H9 (cell line): ENCODE results near the gene LRMDA. TPM values are rescaled to one million over a fixed set of nuclear protein-coding genes. Genes with fewer than 3 reads are reported as not detected.

Experiments
- DNase-seq: peaks from one replicate; pipeline ENCODE4 v3.0.0-alpha.2; 2017
- H2AFZ ChIP-seq: one replicate; pipeline ENCODE4 v1.6.1; 2013; ENCODE audit warnings: mild to moderate bottlenecking, low read length, control low read depth, moderate library complexity
- H2AK5ac ChIP-seq: 2 replicates; pipeline ENCODE4 v1.6.1; 2013; ENCODE audit warnings: low read length, control low read depth, mixed read lengths; ENCODE audit not compliant: insufficient read length
- H2BK120ac ChIP-seq: one replicate; pipeline ENCODE4 v1.6.1; 2013; ENCODE audit warnings: low read depth, mild to moderate bottlenecking, low read length, control low read depth, inconsistent platforms; ENCODE audit not compliant: poor library complexity, severe bottlenecking
- H2BK12ac ChIP-seq: 2 replicates; pipeline ENCODE4 v1.6.1; 2013; ENCODE audit warnings: low read length, control low read depth, mixed read lengths, low read depth; ENCODE audit not compliant: insufficient read length
- H2BK15ac ChIP-seq: 2 replicates; pipeline ENCODE4 v1.6.1; 2013; ENCODE audit warnings: low read depth, low read length, control low read depth
- H2BK20ac ChIP-seq: one replicate; pipeline ENCODE4 v1.6.1; 2013; ENCODE audit warnings: low read depth, mild to moderate bottlenecking, low read length, control low read depth, inconsistent platforms; ENCODE audit not compliant: poor library complexity, severe bottlenecking
- H2BK5ac ChIP-seq: 2 replicates; pipeline ENCODE4 v1.6.1; 2013; ENCODE audit warnings: low read length, control low read depth, mixed read lengths; ENCODE audit not compliant: insufficient read length
- H3K14ac ChIP-seq: 2 replicates; pipeline ENCODE4 v1.6.1; 2013; ENCODE audit warnings: low read length, control low read depth; ENCODE audit not compliant: insufficient read depth
- H3K18ac ChIP-seq: 2 replicates; pipeline ENCODE4 v1.6.1; 2013; ENCODE audit warnings: low read depth, mild to moderate bottlenecking, mixed read lengths, low read length, control low read depth; ENCODE audit not compliant: insufficient read length
- H3K23ac ChIP-seq: 2 replicates; pipeline ENCODE4 v1.6.1; 2013; ENCODE audit warnings: low read length, control low read depth, mixed read lengths, low read depth; ENCODE audit not compliant: insufficient read length
- H3K23me2 ChIP-seq: 2 replicates; pipeline ENCODE4 v1.6.1; 2013; ENCODE audit warnings: low read depth, mild to moderate bottlenecking, mixed read lengths, low read length, control low read depth; ENCODE audit not compliant: insufficient read length, poor library complexity, severe bottlenecking
- H3K27ac ChIP-seq: 2 replicates; pipeline ENCODE4 v1.5.1; 2013; ENCODE audit warnings: low read length, control low read depth, mixed read lengths, low read depth; ENCODE audit not compliant: insufficient read length
- H3K27me3 ChIP-seq: 2 replicates; pipeline ENCODE4 v1.6.1; 2013; ENCODE audit warnings: low read length, control low read depth, inconsistent platforms; ENCODE audit not compliant: insufficient read depth
- H3K4ac ChIP-seq: 2 replicates; pipeline ENCODE4 v1.6.1; 2013; ENCODE audit warnings: low read depth, mild to moderate bottlenecking, control low read depth, inconsistent platforms, low read length, moderate library complexity
- H3K4me1 ChIP-seq: 2 replicates; pipeline ENCODE4 v1.6.1; 2013; ENCODE audit warnings: low read length, control low read depth, inconsistent platforms; ENCODE audit not compliant: insufficient read depth
- H3K4me2 ChIP-seq: 2 replicates; pipeline ENCODE4 v1.6.1; 2013; ENCODE audit warnings: low read length, control low read depth, mixed read lengths; ENCODE audit not compliant: insufficient read length, insufficient read depth
- H3K56ac ChIP-seq: 2 replicates; pipeline ENCODE4 v1.6.1; 2013; ENCODE audit warnings: low read depth, mild to moderate bottlenecking, mixed read lengths, low read length, control low read depth; ENCODE audit not compliant: insufficient read length
- H3K79me1 ChIP-seq: 2 replicates; pipeline ENCODE4 v1.6.1; 2013; ENCODE audit warnings: low read depth, mild to moderate bottlenecking, moderate library complexity, low read length, control low read depth, inconsistent platforms; ENCODE audit not compliant: insufficient read depth, poor library complexity, severe bottlenecking
- H3K79me2 ChIP-seq: 2 replicates; pipeline ENCODE4 v1.6.1; 2013; ENCODE audit warnings: low read length, control low read depth, inconsistent platforms; ENCODE audit not compliant: insufficient read depth
- H3K9ac ChIP-seq: 2 replicates; pipeline ENCODE4 v1.6.1; 2013; ENCODE audit warnings: low read length, control low read depth, mixed read lengths; ENCODE audit not compliant: insufficient read length; ENCODE audit errors: extremely low read depth
- H3K9me3 ChIP-seq: one replicate; pipeline ENCODE4 v1.6.1; 2013; ENCODE audit warnings: low read depth, low read length, inconsistent platforms; ENCODE audit not compliant: control insufficient read depth
- H3T11ph ChIP-seq: one replicate; pipeline ENCODE4 v1.6.1; 2013; ENCODE audit warnings: mild to moderate bottlenecking, low read length, control low read depth, inconsistent platforms
- H4K20me1 ChIP-seq: one replicate; pipeline ENCODE4 v1.6.1; 2013; ENCODE audit not compliant: control insufficient read depth, insufficient read length, insufficient read depth
- H4K5ac ChIP-seq: 2 replicates; pipeline ENCODE4 v1.6.1; 2013; ENCODE audit warnings: low read depth, mild to moderate bottlenecking, mixed read lengths, low read length, control low read depth; ENCODE audit not compliant: insufficient read length
- H4K8ac ChIP-seq: replicated peaks from 2 replicates; pipeline ENCODE4 v1.6.1; 2013; ENCODE audit warnings: low read length, control low read depth, mixed read lengths, low read depth; ENCODE audit not compliant: insufficient read length
- H4K91ac ChIP-seq: 2 replicates; pipeline ENCODE4 v1.6.1; 2013; ENCODE audit warnings: low read depth, mild to moderate bottlenecking, moderate library complexity, mixed read lengths, low read length, control low read depth; ENCODE audit not compliant: insufficient read length
- H3K27ac Mint-ChIP-seq, 3 experiments: 2 replicates in 2 of 3; 3 replicates in 1 of 3; pipeline ENCODE4 v1.8.0; 2020 to 2021; ENCODE audit warnings: mixed read lengths in 3 of 3, mild to moderate bottlenecking in 1 of 3, moderate library complexity in 1 of 3
- H3K27me3 Mint-ChIP-seq: 2 replicates; pipeline ENCODE4 v1.8.0; 2021; ENCODE audit warnings: low read depth, mild to moderate bottlenecking, moderate library complexity, mixed read lengths
- H3K36me3 Mint-ChIP-seq, 3 experiments: 2 replicates in 2 of 3; 3 replicates in 1 of 3; pipeline ENCODE4 v1.8.0; 2020 to 2021; ENCODE audit warnings: low read depth in 3 of 3, mixed read lengths in 3 of 3; ENCODE audit not compliant: insufficient read depth in 1 of 3
- H3K4me1 Mint-ChIP-seq, 2 experiments: 2 replicates each; pipeline ENCODE4 v1.8.0; 2020; ENCODE audit warnings: mixed read lengths in 2 of 2
- H3K4me3 Mint-ChIP-seq, 2 experiments: 2 replicates in 1 of 2; 3 replicates in 1 of 2; pipeline ENCODE4 v1.8.0; 2020 to 2021; ENCODE audit warnings: mild to moderate bottlenecking in 2 of 2, mixed read lengths in 2 of 2, moderate library complexity in 1 of 2
- H3K9me3 Mint-ChIP-seq, 2 experiments: 2 replicates in 1 of 2; 3 replicates in 1 of 2; pipeline ENCODE4 v1.8.0; 2020; ENCODE audit warnings: mild to moderate bottlenecking in 2 of 2, mixed read lengths in 2 of 2, moderate library complexity in 1 of 2
- CTCF ChIP-seq: fragments of 200-600 bp; sonication (generic); conservative IDR thresholded peaks from 3 replicates; pipeline ENCODE4 v1.8.0; 2021; ENCODE audit warnings: antibody characterized with exemption, mild to moderate bottlenecking
- WGBS: extraction: QIAGEN DNeasy Blood & Tissue Kit; methylation state at CpG from one replicate; pipeline ENCODE4 v1.1.7; 2013; ENCODE audit warnings: missing lambda C conversion rate, low lambda C conversion rate, mixed read lengths; ENCODE audit not compliant: insufficient read length; ENCODE audit errors: extremely low coverage; 5-methylcytosine and 5-hydroxymethylcytosine counted together
- total RNA-seq: library from RNA; stranded (reverse); gene quantifications from 2 replicates; pipeline ENCODE4 v1.2.1, GENCODE V29; 2021

The LRMDA gene
- total RNA-seq, 1 experiment from 2014 or later = 1.8 TPM

- Histone ChIP-seq H3K4me1 (no peaks in the 10 kb centered on the region), H4K20me1 (no peaks in the 10 kb centered on the region), H4K91ac (no peak overlapping the region), H3K23ac (no peak overlapping the region), H3T11ph (no peak overlapping the region), H2BK5ac (no peak overlapping the region), H3K79me1 (no peaks in the 10 kb centered on the region), H3K9ac (no peak overlapping the region), H3K79me2 (no peaks in the 10 kb centered on the region), H4K8ac (no peak overlapping the region), H3K18ac (no peak overlapping the region), H3K4me2 (no peak overlapping the region), H4K5ac (no peak overlapping the region), H3K4ac (no peak overlapping the region), H2BK20ac (no peak overlapping the region), H2BK15ac (no peak overlapping the region), H3K27ac (no peak overlapping the region), H2BK12ac (no peak overlapping the region), H3K23me2 (no peaks in the 10 kb centered on the region), H2AFZ (no peak overlapping the region), H3K14ac (no peak overlapping the region), H3K56ac (no peak overlapping the region), H3K9me3 (no peaks in the 10 kb centered on the region), H2BK120ac (no peak overlapping the region), H3K27me3 (no peaks in the 10 kb centered on the region), H2AK5ac (no peak overlapping the region)
- Mint-ChIP-seq H3K36me3 (peaks cover 0 to 3% (median 0%) of the 10 kb centered on the region in 3 experiments; a peak in 1 of 7 replicates), H3K9me3 (no peaks in the 10 kb centered on the region), H3K4me1 (peaks cover 3 to 5% of the 10 kb centered on the region in 2 experiments; a peak in 3 of 4 replicates), H3K4me3 (no peak overlapping the region), H3K27me3 (no peaks in the 10 kb centered on the region), H3K27ac (no peak overlapping the region)
- no CpG with 5 or more reads among the region's 5 CpGs for WGBS
- TF ChIP-seq CTCF = no peak
- no peak for DNase-seq
These were observed 1091.8 kb downstream of the LRMDA start for GRCh38 chr10:76523246-76523645.
